KOPT-K1 (cell line): Measurements from ENCODE around the gene SH3BP2.

Source experiments
- H3K27ac ChIP-seq: fragments of 200-600 bp; sonication (generic); 2 replicates; pipeline ENCODE4 v1.5.1; 2016; ENCODE audit warnings: antibody characterized with exemption, mild to moderate bottlenecking, low read depth, low read length; ENCODE audit not compliant: poor library complexity, severe bottlenecking
- H3K36me3 ChIP-seq: fragments of 200-600 bp; sonication (generic); 2 replicates; pipeline ENCODE4 v1.5.1; 2017; ENCODE audit warnings: antibody characterized with exemption, mild to moderate bottlenecking, low read length, moderate library complexity; ENCODE audit not compliant: insufficient read depth
- H3K9me3 ChIP-seq: fragments of 200-600 bp; sonication (generic); 2 replicates; pipeline ENCODE4 v1.5.1; 2017; ENCODE audit warnings: antibody characterized with exemption, low read length, mild to moderate bottlenecking; ENCODE audit not compliant: insufficient read depth, poor library complexity, severe bottlenecking

SH3BP2 gene

GRCh38 chr4:2868877-2869487 is 76.1 kb downstream of the SH3BP2 start:
- Histone ChIP-seq H3K9me3 (no peaks in the 10 kb centered on the region), H3K36me3 (no peaks in the 10 kb centered on the region; the same call in 1 of the 2 replicates), H3K27ac (no peak overlapping the region)

- no peaks in the 10 kb centered on the region for H3K9me3 ChIP-seq
- H3K27ac ChIP-seq: no peak overlapping the region
- H3K36me3 ChIP-seq: no peaks in the 10 kb centered on the region; the same call in 1 of the 2 replicates
Measured at GRCh38 chr4:2869659-2870058, 76.8 kb downstream of the SH3BP2 start.

GRCh38 chr4:2870082-2870481 is 77.2 kb downstream of the SH3BP2 start:
- H3K27ac ChIP-seq: no peak overlapping the region
- H3K9me3 ChIP-seq: no peaks in the 10 kb centered on the region
- no peaks in the 10 kb centered on the region; the same call in 1 of the 2 replicates for H3K36me3 ChIP-seq

- no peak overlapping the region for H3K27ac ChIP-seq
- peaks cover 7% of the 10 kb centered on the region for H3K36me3 ChIP-seq
- no peaks in the 10 kb centered on the region for H3K9me3 ChIP-seq
Measured at GRCh38 chr4:2871466-2871865, 78.6 kb downstream of the SH3BP2 start.

GRCh38 chr4:2871911-2872310 is 79.0 kb downstream of the SH3BP2 start:
- Histone ChIP-seq H3K36me3 (peaks cover 10% of the 10 kb centered on the region), H3K9me3 (no peaks in the 10 kb centered on the region), H3K27ac (no peak overlapping the region)

- Histone ChIP-seq H3K36me3 (peaks cover 24% of the 10 kb centered on the region), H3K27ac (no peak overlapping the region), H3K9me3 (no peaks in the 10 kb centered on the region)
Measured at GRCh38 chr4:2873329-2873728, 80.4 kb downstream of the SH3BP2 start.

GRCh38 chr4:2874861-2875260 is 82.0 kb downstream of the SH3BP2 start:
- H3K9me3 ChIP-seq: no peaks in the 10 kb centered on the region
- H3K36me3 ChIP-seq: peaks cover 40% of the 10 kb centered on the region
- no peak overlapping the region for H3K27ac ChIP-seq

GRCh38 chr4:2875556-2875955 is 82.7 kb downstream of the SH3BP2 start:
- Histone ChIP-seq H3K36me3 (peaks cover 43% of the 10 kb centered on the region), H3K27ac (no peak overlapping the region), H3K9me3 (no peaks in the 10 kb centered on the region)

- Histone ChIP-seq H3K36me3 (peaks cover 64% of the 10 kb centered on the region), H3K27ac (no peak overlapping the region), H3K9me3 (no peaks in the 10 kb centered on the region)
Measured at GRCh38 chr4:2878346-2878745, 85.5 kb downstream of the SH3BP2 start.

GRCh38 chr4:2879026-2879425 is 86.1 kb downstream of the SH3BP2 start:
- Histone ChIP-seq H3K36me3 (peaks cover 70% of the 10 kb centered on the region), H3K9me3 (no peaks in the 10 kb centered on the region), H3K27ac (no peak overlapping the region)

GRCh38 chr4:2881431-2881830 is 88.5 kb downstream of the SH3BP2 start:
- Histone ChIP-seq H3K9me3 (no peaks in the 10 kb centered on the region), H3K27ac (no peak overlapping the region), H3K36me3 (peaks cover 87% of the 10 kb centered on the region)

- peaks cover 89% of the 10 kb centered on the region for H3K36me3 ChIP-seq
- H3K27ac ChIP-seq: no peak overlapping the region
- no peaks in the 10 kb centered on the region for H3K9me3 ChIP-seq
Measured at GRCh38 chr4:2882341-2882740, 89.5 kb downstream of the SH3BP2 start.

- Histone ChIP-seq H3K36me3 (peaks cover 69% of the 10 kb centered on the region), H3K9me3 (no peaks in the 10 kb centered on the region), H3K27ac (no peak overlapping the region)
Measured at GRCh38 chr4:2886161-2886560, 93.3 kb downstream of the SH3BP2 start.

GRCh38 chr4:2886622-2887021 is 93.7 kb downstream of the SH3BP2 start:
- Histone ChIP-seq H3K9me3 (no peaks in the 10 kb centered on the region), H3K36me3 (peaks cover 68% of the 10 kb centered on the region)

GRCh38 chr4:2887343-2887742 is 94.5 kb downstream of the SH3BP2 start:
- H3K9me3 ChIP-seq: no peaks in the 10 kb centered on the region
- H3K27ac ChIP-seq: no peak overlapping the region
- peaks cover 61% of the 10 kb centered on the region for H3K36me3 ChIP-seq

More at GRCh38 chr4:2886622-2887021, 93.7 kb downstream of the SH3BP2 start:
- no peak overlapping the region for H3K27ac ChIP-seq

GRCh38 chr4:2888886-2889285 is 96.0 kb downstream of the SH3BP2 start:
- Histone ChIP-seq H3K36me3 (peaks cover 54% of the 10 kb centered on the region), H3K27ac (no peak overlapping the region), H3K9me3 (no peaks in the 10 kb centered on the region)
